ENCODE measurements around the gene PRKCE. TPM values are rescaled to one million over a fixed set of nuclear protein-coding genes. Genes with fewer than 3 reads are reported as not detected.

Gene PRKCE
- total RNA-seq, 1 experiment from 2014 or later, result 14.8 TPM

DNA sequence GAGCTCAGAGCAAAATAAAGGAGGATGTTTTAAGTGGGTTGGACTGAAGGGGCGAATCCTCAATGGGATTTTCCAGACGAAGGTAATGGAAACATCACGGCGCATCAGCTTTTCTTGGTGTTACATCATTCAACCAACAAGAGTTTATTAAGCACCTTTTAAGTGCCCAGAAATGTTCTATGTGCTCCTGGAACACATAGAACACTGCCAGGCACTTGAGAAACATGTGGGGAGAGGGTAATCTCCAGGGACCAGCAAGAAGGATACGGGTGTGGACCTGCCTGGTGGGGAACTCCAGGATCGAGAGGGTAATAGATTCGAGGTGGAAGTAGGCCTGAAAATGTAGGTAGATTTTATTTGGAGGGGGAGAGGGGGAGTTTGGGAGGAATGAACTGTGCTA, 168.6 kb downstream of the PRKCE start:
- Histone ChIP-seq H3K9me3 (ENCODE audit: control insufficient read depth in 1 of 2, insufficient read depth in 1 of 2, low read depth in 1 of 2, low read length in 2 of 2) (no peaks in the 10 kb centered on the region), H4K20me1 (ENCODE audit: insufficient read depth) (no peaks in the 10 kb centered on the region), H3K27me3 (ENCODE audit: insufficient read depth, low read length) (no peaks in the 10 kb centered on the region), H3K4me3 (replicated peaks in 1 of 2; ENCODE audit: low read depth in 1 of 2, low read length in 2 of 2) (no peak overlapping the region), H3K4me1 (ENCODE audit: control insufficient read depth in 1 of 2, insufficient read depth in 2 of 2, low read length in 2 of 2) (peaks cover 14 to 25% of the 10 kb centered on the region in 2 experiments), H3K27ac (ENCODE audit: low read depth, low read length) (no peak overlapping the region), H3K9me2 (ENCODE audit: insufficient read depth) (no peaks in the 10 kb centered on the region), H2AFZ (ENCODE audit: low read depth, low read length, poor library complexity, severe bottlenecking) (no peak overlapping the region), H3K79me2 (ENCODE audit: insufficient read depth, low read length) (peaks cover 10% of the 10 kb centered on the region; the same call in 1 of the 2 replicates), H3K4me2 (ENCODE audit: low read length) (no peak overlapping the region), H3K36me3 (ENCODE audit: control insufficient read depth in 1 of 2, insufficient read depth in 2 of 2, low read length in 2 of 2) (no peaks in the 10 kb centered on the region), H3K9ac (ENCODE audit: low read length) (no peak overlapping the region)
- intact Hi-C loops (cut with micrococcal nuclease), result no loop called here
- no peak for DNase-seq (ENCODE audit: low read depth, low spot score)
- no peak for TF ChIP-seq EGR1 (IDR thresholded peaks at IDR 0.05; ENCODE audit: low read depth)
- ATAC-seq, result no peak
- ChIA-PET RAD21 (ENCODE audit: low non-redundant PET in 1 of 2, low total read pairs in 2 of 2, uncharacterized antibody in 2 of 2, unreplicated experiment in 2 of 2) (no interaction called here), POLR2A (no interaction called here), CTCF (no interaction called here)
- BruUV-seq (replicated peaks), result no TSS peak

- Histone ChIP-seq H3K9me2 (ENCODE audit: insufficient read depth) (no peaks in the 10 kb centered on the region), H3K4me1 (ENCODE audit: control insufficient read depth in 1 of 2, insufficient read depth in 2 of 2, low read length in 2 of 2) (peaks cover 14 to 25% of the 10 kb centered on the region in 2 experiments), H3K27ac (ENCODE audit: low read depth, low read length) (peak overlapping the region; percentile 22; the same call in 1 of the 2 replicates), H3K9me3 (ENCODE audit: control insufficient read depth in 1 of 2, insufficient read depth in 1 of 2, low read depth in 1 of 2, low read length in 2 of 2) (no peaks in the 10 kb centered on the region), H3K79me2 (ENCODE audit: insufficient read depth, low read length) (peaks cover 6% of the 10 kb centered on the region; the same call in 1 of the 2 replicates), H3K27me3 (ENCODE audit: insufficient read depth, low read length) (no peaks in the 10 kb centered on the region), H3K36me3 (ENCODE audit: control insufficient read depth in 1 of 2, insufficient read depth in 2 of 2, low read length in 2 of 2) (no peaks in the 10 kb centered on the region), H2AFZ (ENCODE audit: low read depth, low read length, poor library complexity, severe bottlenecking) (no peak overlapping the region), H3K4me2 (ENCODE audit: low read length) (peak overlapping the region; percentile 57), H3K4me3 (replicated peaks in 1 of 2; ENCODE audit: low read depth in 1 of 2, low read length in 2 of 2) (no peak overlapping the region), H3K9ac (ENCODE audit: low read length) (no peak overlapping the region), H4K20me1 (ENCODE audit: insufficient read depth) (no peaks in the 10 kb centered on the region)
- intact Hi-C loops (cut with micrococcal nuclease), result no loop called here
- CTCF ChIA-PET, result no interaction called here
- TF ChIP-seq FOSL1 (IDR thresholded peaks at IDR 0.05; ENCODE audit: low read depth) (peak; percentile 48; the same call in 1 of the 2 replicates), ZNF274 (IDR thresholded peaks at IDR 0.05; ENCODE audit: low read depth, low read length) (no peak), ZBTB33 (IDR thresholded peaks at IDR 0.05; ENCODE audit: extremely low read depth, insufficient replicate concordance, low read length) (no peak), EZH2phosphoT487 (IDR thresholded peaks at IDR 0.05; ENCODE audit: borderline replicate concordance) (no peak), RAD21 (IDR thresholded peaks at IDR 0.05; ENCODE audit: low read depth) (no peak), SRF (IDR thresholded peaks at IDR 0.05; ENCODE audit: low read depth) (no peak), CEBPB (IDR thresholded peaks at IDR 0.05; ENCODE audit: low read depth) (peak; percentile 54; the same call in 1 of the 2 replicates), JUND (IDR thresholded peaks at IDR 0.05) (0 out of 2 replicates have a peak, but pooled peaks have one; percentile 18)
- TF ChIP-seq, protein P1, sequence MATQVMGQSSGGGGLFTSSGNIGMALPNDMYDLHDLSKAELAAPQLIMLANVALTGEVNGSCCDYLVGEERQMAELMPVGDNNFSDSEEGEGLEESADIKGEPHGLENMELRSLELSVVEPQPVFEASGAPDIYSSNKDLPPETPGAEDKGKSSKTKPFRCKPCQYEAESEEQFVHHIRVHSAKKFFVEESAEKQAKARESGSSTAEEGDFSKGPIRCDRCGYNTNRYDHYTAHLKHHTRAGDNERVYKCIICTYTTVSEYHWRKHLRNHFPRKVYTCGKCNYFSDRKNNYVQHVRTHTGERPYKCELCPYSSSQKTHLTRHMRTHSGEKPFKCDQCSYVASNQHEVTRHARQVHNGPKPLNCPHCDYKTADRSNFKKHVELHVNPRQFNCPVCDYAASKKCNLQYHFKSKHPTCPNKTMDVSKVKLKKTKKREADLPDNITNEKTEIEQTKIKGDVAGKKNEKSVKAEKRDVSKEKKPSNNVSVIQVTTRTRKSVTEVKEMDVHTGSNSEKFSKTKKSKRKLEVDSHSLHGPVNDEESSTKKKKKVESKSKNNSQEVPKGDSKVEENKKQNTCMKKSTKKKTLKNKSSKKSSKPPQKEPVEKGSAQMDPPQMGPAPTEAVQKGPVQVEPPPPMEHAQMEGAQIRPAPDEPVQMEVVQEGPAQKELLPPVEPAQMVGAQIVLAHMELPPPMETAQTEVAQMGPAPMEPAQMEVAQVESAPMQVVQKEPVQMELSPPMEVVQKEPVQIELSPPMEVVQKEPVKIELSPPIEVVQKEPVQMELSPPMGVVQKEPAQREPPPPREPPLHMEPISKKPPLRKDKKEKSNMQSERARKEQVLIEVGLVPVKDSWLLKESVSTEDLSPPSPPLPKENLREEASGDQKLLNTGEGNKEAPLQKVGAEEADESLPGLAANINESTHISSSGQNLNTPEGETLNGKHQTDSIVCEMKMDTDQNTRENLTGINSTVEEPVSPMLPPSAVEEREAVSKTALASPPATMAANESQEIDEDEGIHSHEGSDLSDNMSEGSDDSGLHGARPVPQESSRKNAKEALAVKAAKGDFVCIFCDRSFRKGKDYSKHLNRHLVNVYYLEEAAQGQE (IDR thresholded peaks at IDR 0.05; ENCODE audit: low read depth), result no peak
- TF ChIP-seq, protein P2, sequence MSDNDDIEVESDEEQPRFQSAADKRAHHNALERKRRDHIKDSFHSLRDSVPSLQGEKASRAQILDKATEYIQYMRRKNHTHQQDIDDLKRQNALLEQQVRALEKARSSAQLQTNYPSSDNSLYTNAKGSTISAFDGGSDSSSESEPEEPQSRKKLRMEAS (IDR thresholded peaks at IDR 0.05), result no peak
- POLR2A ChIA-PET, result no interaction called here
- RAD21 ChIA-PET (ENCODE audit: low non-redundant PET in 1 of 2, low total read pairs in 2 of 2, uncharacterized antibody in 2 of 2, unreplicated experiment in 2 of 2), result no interaction called here
- DNase-seq (ENCODE audit: low read depth, low spot score) (peak; percentile 23), ATAC-seq (peak; percentile 64)
- BruUV-seq (replicated peaks), result no TSS peak
Observed at GRCh38 chr2:45821558-45822271, 170.2 kb downstream of the PRKCE start.
